ENCODE measurements around the gene H2BK1.

H2BK1 gene

GRCh38 chr7:151198945-151199848 lies 11.1 kb downstream of the H2BK1 start:
- Histone ChIP-seq H3K27me3 (ENCODE audit: insufficient read depth, low read length, poor library complexity) (peaks cover 44% of the 10 kb centered on the region), H3K9ac (ENCODE audit: low read depth, low read length) (no peak overlapping the region), H2AFZ (ENCODE audit: low read depth, low read length) (no peak overlapping the region), H3K4me3 (ENCODE audit: low read depth in 1 of 2, low read length in 2 of 2) (no peak overlapping the region), H3K9me3 (ENCODE audit: insufficient read depth, low read length, severe bottlenecking) (no peaks in the 10 kb centered on the region), H3K79me2 (ENCODE audit: insufficient read depth, low read length) (no peaks in the 10 kb centered on the region), H3K4me2 (ENCODE audit: insufficient read depth, low read length) (no peak overlapping the region), H3K4me1 (ENCODE audit: insufficient read depth, low read length) (no peaks in the 10 kb centered on the region), H3K27ac (ENCODE audit: low read length) (no peak overlapping the region), H3K36me3 (ENCODE audit: insufficient read depth, low read length) (no peaks in the 10 kb centered on the region), H4K20me1 (ENCODE audit: insufficient read depth, low read length) (peaks cover 2% of the 10 kb centered on the region; the same call in 1 of the 2 replicates)
- ATAC-seq (ENCODE audit: insufficient read depth, low read depth) (no peak), DNase-seq (no peak)
- TF ChIP-seq, protein P1, sequence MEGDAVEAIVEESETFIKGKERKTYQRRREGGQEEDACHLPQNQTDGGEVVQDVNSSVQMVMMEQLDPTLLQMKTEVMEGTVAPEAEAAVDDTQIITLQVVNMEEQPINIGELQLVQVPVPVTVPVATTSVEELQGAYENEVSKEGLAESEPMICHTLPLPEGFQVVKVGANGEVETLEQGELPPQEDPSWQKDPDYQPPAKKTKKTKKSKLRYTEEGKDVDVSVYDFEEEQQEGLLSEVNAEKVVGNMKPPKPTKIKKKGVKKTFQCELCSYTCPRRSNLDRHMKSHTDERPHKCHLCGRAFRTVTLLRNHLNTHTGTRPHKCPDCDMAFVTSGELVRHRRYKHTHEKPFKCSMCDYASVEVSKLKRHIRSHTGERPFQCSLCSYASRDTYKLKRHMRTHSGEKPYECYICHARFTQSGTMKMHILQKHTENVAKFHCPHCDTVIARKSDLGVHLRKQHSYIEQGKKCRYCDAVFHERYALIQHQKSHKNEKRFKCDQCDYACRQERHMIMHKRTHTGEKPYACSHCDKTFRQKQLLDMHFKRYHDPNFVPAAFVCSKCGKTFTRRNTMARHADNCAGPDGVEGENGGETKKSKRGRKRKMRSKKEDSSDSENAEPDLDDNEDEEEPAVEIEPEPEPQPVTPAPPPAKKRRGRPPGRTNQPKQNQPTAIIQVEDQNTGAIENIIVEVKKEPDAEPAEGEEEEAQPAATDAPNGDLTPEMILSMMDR (IDR thresholded peaks at IDR 0.05; ENCODE audit: borderline replicate concordance, extremely low read depth, low read length, poor library complexity, severe bottlenecking): no peak
- TF ChIP-seq EZH2 (IDR thresholded peaks at IDR 0.05; ENCODE audit: borderline replicate concordance, low read depth, low read length, severe bottlenecking): no peak

DNA sequence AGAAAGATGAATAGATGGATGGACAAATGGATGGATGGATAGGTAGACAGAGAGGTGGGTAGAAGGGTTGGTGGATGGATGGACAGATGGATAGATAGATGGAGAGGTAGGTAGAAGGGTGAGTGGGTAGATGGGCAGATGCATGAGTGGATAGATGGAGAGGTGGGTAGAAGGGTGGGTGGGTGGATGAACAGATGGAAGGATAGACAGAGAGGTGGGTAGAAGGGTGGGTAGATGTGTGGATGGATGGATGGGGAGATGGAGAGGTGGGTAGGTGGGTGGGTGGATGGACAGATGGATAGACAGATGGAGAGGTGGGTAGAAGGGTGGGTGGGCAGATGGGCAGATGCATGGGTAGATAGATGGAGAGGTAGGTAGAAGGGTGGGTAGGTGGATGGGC lies 12.4 kb downstream of the H2BK1 start:
- TF ChIP-seq, protein P1 (IDR thresholded peaks at IDR 0.05; ENCODE audit: borderline replicate concordance, extremely low read depth, low read length, poor library complexity, severe bottlenecking): no peak
- TF ChIP-seq EZH2 (IDR thresholded peaks at IDR 0.05; ENCODE audit: borderline replicate concordance, low read depth, low read length, severe bottlenecking): no peak
- Histone ChIP-seq H3K27me3 (ENCODE audit: insufficient read depth, low read length, poor library complexity) (peaks cover 39% of the 10 kb centered on the region), H4K20me1 (ENCODE audit: insufficient read depth, low read length) (no peaks in the 10 kb centered on the region; the same call in 1 of the 2 replicates), H3K36me3 (ENCODE audit: insufficient read depth, low read length) (no peaks in the 10 kb centered on the region), H3K4me2 (ENCODE audit: insufficient read depth, low read length) (no peak overlapping the region), H3K4me1 (ENCODE audit: insufficient read depth, low read length) (no peaks in the 10 kb centered on the region), H3K79me2 (ENCODE audit: insufficient read depth, low read length) (no peaks in the 10 kb centered on the region), H3K4me3 (ENCODE audit: low read depth in 1 of 2, low read length in 2 of 2) (no peak overlapping the region), H2AFZ (ENCODE audit: low read depth, low read length) (no peak overlapping the region), H3K9ac (ENCODE audit: low read depth, low read length) (no peak overlapping the region), H3K9me3 (ENCODE audit: insufficient read depth, low read length, severe bottlenecking) (no peaks in the 10 kb centered on the region), H3K27ac (ENCODE audit: low read length) (no peak overlapping the region)
- ATAC-seq (ENCODE audit: insufficient read depth, low read depth) (no peak), DNase-seq (no peak)

DNA sequence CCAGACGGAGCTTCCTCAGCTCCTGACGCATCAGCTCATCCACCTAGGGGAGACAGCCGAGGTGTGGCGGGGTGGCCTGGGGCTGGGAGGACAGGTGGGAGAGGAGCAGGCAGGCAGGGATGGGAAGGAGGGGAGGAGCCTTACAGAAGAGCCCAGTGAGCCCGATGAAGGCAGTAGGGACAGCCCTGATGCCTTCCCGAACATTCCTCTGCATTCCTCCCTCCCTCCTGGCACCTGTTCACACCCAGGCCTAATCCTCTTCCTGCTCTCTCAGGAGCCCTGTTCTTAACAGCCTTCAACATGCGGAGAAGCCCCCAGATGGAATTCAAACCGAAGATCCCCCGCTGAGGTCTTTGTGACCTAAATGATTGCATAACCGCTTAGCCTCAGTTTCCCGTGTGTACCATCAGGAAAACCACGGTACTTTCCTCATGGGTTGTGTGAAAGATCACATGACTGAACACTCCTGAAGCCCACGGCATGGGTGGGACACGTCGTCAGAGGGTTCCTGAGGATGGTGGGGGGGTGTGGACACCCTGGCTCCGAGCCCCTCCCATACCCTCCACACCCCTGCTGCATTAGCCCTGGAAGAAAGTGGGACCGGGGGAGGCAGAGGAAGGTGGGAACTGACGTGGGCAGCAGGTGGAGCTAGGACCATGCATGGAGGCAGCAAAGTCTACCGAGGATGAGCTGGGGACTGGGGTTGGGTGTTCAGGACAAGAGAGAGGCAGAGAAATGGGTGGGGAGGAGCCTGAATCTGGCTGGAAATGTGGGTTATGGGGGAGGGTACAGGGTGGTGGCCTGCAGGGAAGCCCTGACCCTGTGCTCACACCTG lies 14.5 kb downstream of the H2BK1 start:
- Histone ChIP-seq H3K36me3 (ENCODE audit: insufficient read depth, low read length) (no peaks in the 10 kb centered on the region), H3K4me1 (ENCODE audit: insufficient read depth, low read length) (no peaks in the 10 kb centered on the region), H4K20me1 (ENCODE audit: insufficient read depth, low read length) (no peaks in the 10 kb centered on the region; the same call in 1 of the 2 replicates), H2AFZ (ENCODE audit: low read depth, low read length) (no peak overlapping the region), H3K79me2 (ENCODE audit: insufficient read depth, low read length) (no peaks in the 10 kb centered on the region), H3K27me3 (ENCODE audit: insufficient read depth, low read length, poor library complexity) (peaks cover 33% of the 10 kb centered on the region), H3K9me3 (ENCODE audit: insufficient read depth, low read length, severe bottlenecking) (no peaks in the 10 kb centered on the region), H3K27ac (ENCODE audit: low read length) (no peak overlapping the region), H3K4me3 (ENCODE audit: low read depth in 1 of 2, low read length in 2 of 2) (no peak overlapping the region), H3K4me2 (ENCODE audit: insufficient read depth, low read length) (no peak overlapping the region), H3K9ac (ENCODE audit: low read depth, low read length) (no peak overlapping the region)
- TF ChIP-seq, protein P1 (IDR thresholded peaks at IDR 0.05; ENCODE audit: borderline replicate concordance, extremely low read depth, low read length, poor library complexity, severe bottlenecking): no peak
- no peak for TF ChIP-seq EZH2 (IDR thresholded peaks at IDR 0.05; ENCODE audit: borderline replicate concordance, low read depth, low read length, severe bottlenecking)
- DNase-seq: no peak
- no peak for ATAC-seq (ENCODE audit: insufficient read depth, low read depth)

Data from DND-41 (cell line).